ENCODE data around the gene RNF213. TPM values are rescaled to one million over a fixed set of nuclear protein-coding genes. Genes with fewer than 3 reads are reported as not detected.

Gene RNF213
- total RNA-seq, 4 donors from 2014 or later, result 57.8 to 197 (median 94.1) TPM

DNA sequence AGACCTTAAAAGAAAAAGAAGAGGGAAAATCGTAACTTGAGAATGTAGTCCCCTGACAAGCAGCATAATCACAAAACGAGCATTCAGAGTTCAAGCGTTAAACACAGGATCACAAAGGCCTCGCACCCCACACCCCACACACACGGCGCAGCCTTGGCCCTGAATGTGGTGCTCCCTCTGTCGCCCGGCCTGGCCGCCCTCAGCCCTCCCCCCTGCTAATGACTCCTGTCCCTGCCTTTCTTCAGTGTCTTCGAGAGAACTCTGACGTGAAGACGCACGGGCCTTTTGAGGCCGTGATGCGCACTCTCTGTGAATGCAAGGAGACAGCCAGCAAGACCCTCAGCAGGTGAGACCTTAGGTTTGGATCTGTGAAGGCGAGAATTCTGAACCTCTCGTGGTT, 106.9 kb downstream of the RNF213 start:
- DNase-seq (ENCODE audit: low spot score in 2 of 2), result peak in 1 of 2 donors; percentile 40
- TF ChIP-seq EP300 (IDR thresholded peaks at IDR 0.05), result no peak
- no peak for TF ChIP-seq POLR2AphosphoS5 (IDR thresholded peaks at IDR 0.05)
- TF ChIP-seq, protein P1, sequence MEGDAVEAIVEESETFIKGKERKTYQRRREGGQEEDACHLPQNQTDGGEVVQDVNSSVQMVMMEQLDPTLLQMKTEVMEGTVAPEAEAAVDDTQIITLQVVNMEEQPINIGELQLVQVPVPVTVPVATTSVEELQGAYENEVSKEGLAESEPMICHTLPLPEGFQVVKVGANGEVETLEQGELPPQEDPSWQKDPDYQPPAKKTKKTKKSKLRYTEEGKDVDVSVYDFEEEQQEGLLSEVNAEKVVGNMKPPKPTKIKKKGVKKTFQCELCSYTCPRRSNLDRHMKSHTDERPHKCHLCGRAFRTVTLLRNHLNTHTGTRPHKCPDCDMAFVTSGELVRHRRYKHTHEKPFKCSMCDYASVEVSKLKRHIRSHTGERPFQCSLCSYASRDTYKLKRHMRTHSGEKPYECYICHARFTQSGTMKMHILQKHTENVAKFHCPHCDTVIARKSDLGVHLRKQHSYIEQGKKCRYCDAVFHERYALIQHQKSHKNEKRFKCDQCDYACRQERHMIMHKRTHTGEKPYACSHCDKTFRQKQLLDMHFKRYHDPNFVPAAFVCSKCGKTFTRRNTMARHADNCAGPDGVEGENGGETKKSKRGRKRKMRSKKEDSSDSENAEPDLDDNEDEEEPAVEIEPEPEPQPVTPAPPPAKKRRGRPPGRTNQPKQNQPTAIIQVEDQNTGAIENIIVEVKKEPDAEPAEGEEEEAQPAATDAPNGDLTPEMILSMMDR (IDR thresholded peaks at IDR 0.05), result no peak
- TF ChIP-seq POLR2A (IDR thresholded peaks at IDR 0.05), result no peak
- Histone ChIP-seq H3K36me3 (peaks cover 90% of the 10 kb centered on the region), H3K4me3 (no peak overlapping the region), H3K27me3 (no peaks in the 10 kb centered on the region), H3K9me3 (no peaks in the 10 kb centered on the region), H3K27ac (no peak overlapping the region), H3K4me1 (no peaks in the 10 kb centered on the region)
- WGBS, result 86% methylated on average over 17 of the region's 17 CpGs

DNA sequence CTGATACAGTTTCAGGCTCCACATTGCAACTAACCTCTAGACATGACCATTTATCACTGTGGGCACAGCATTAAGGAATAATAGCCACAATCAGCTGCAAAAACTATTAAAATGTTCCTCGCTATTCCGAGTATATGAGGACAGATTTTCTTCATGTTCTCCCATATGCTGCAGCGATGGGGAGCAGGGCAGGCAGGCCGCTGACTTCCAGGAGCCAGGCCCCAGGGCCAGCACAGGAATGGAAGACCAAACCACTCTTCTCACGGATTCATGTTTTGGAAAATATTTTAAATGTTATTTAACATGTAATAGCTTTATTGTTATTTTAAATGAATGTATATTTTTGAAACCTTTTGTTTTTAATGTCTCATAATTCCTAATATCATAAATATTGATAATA, 110.5 kb downstream of the RNF213 start:
- Histone ChIP-seq H3K9me3 (no peaks in the 10 kb centered on the region), H3K27me3 (no peaks in the 10 kb centered on the region), H3K4me3 (no peak overlapping the region), H3K4me1 (no peaks in the 10 kb centered on the region), H3K36me3 (peaks cover 90% of the 10 kb centered on the region), H3K27ac (no peak overlapping the region)
- 94% methylated on average over 5 of the region's 5 CpGs for WGBS
- TF ChIP-seq, protein P1 (IDR thresholded peaks at IDR 0.05), result no peak
- TF ChIP-seq POLR2AphosphoS5 (IDR thresholded peaks at IDR 0.05), result no peak
- no peak for TF ChIP-seq EP300 (IDR thresholded peaks at IDR 0.05)
- no peak for TF ChIP-seq POLR2A (IDR thresholded peaks at IDR 0.05)
- DNase-seq (ENCODE audit: low spot score in 2 of 2), result peak in 1 of 2 donors; percentile 24

DNA sequence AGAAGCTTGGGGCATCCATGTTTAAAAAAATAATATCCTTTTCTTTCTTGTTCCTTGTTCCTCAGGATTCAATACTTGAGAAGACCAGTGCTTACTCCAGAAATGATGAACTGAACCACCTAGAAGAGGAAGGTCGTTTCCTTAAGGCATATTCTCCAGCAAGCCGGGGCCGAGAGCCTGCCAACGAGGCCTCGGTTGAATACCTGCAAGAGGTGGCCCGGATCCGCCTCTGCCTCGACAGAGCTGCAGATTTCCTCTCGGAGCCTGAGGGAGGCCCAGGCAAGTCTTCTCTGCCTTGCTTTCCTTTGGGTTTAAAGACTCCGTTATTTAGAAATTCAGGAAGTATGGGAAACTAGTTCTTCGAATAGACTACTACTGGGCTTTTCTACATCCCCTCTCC, 111.8 kb downstream of the RNF213 start:
- Histone ChIP-seq H3K36me3 (peaks cover 99% of the 10 kb centered on the region), H3K9me3 (no peaks in the 10 kb centered on the region), H3K27me3 (no peaks in the 10 kb centered on the region), H3K4me3 (no peak overlapping the region), H3K27ac (no peak overlapping the region), H3K4me1 (no peaks in the 10 kb centered on the region)
- TF ChIP-seq POLR2A (IDR thresholded peaks at IDR 0.05) (no peak), EP300 (IDR thresholded peaks at IDR 0.05) (no peak), POLR2AphosphoS5 (IDR thresholded peaks at IDR 0.05) (no peak)
- TF ChIP-seq, protein P1 (IDR thresholded peaks at IDR 0.05), result no peak
- WGBS, result 87% methylated on average over 11 of the region's 11 CpGs
- DNase-seq (ENCODE audit: low spot score in 2 of 2), result no peak

GRCh38 chr17:80372922-80373570, 112.4 kb downstream of the RNF213 start:
- no peaks in the 10 kb centered on the region for H3K4me1 ChIP-seq
- H3K27me3 ChIP-seq, result no peaks in the 10 kb centered on the region
- 92% methylated on average over 18 of the region's 18 CpGs for WGBS
- H3K4me3 ChIP-seq, result no peak overlapping the region
- H3K9me3 ChIP-seq, result no peaks in the 10 kb centered on the region
- H3K36me3 ChIP-seq, result peaks cover 99% of the 10 kb centered on the region
- H3K27ac ChIP-seq, result no peak overlapping the region
- peak in 1 of 2 donors; percentile 59 for DNase-seq (ENCODE audit: low spot score in 2 of 2)
- TF ChIP-seq POLR2AphosphoS5 (IDR thresholded peaks at IDR 0.05), result no peak
- TF ChIP-seq POLR2A (IDR thresholded peaks at IDR 0.05), result no peak

- 90% methylated on average over 19 of the region's 22 CpGs for WGBS
- Histone ChIP-seq H3K4me3 (no peak overlapping the region), H3K27ac (no peak overlapping the region), H3K4me1 (no peaks in the 10 kb centered on the region), H3K36me3 (peaks cover 99% of the 10 kb centered on the region), H3K9me3 (no peaks in the 10 kb centered on the region), H3K27me3 (no peaks in the 10 kb centered on the region)
- no peak for TF ChIP-seq POLR2A (IDR thresholded peaks at IDR 0.05)
- TF ChIP-seq EP300 (IDR thresholded peaks at IDR 0.05), result no peak
- no peak for TF ChIP-seq POLR2AphosphoS5 (IDR thresholded peaks at IDR 0.05)
- TF ChIP-seq, protein P1 (IDR thresholded peaks at IDR 0.05), result no peak
- peak in 1 of 2 donors; percentile 46 for DNase-seq (ENCODE audit: low spot score in 2 of 2)
Observed at GRCh38 chr17:80374039-80374731, 113.5 kb downstream of the RNF213 start.
